ENCODE results near the gene FAXDC2. TPM values are rescaled to one million over a fixed set of nuclear protein-coding genes. Genes with fewer than 3 reads are reported as not detected.
A peak's percentile ranks its signal among the peaks of the same experiment; 100 is the strongest.

Gene FAXDC2
- total RNA-seq, 1 donor from 2014 or later = 72.7 TPM

- Histone ChIP-seq H3K27ac (no peak overlapping the region), H3K27me3 (ENCODE audit: low read depth) (no peaks in the 10 kb centered on the region), H3K4me3 (no peak overlapping the region), H3K9me3 (no peaks in the 10 kb centered on the region), H3K36me3 (peaks cover 100% of the 10 kb centered on the region), H3K4me1 (no peaks in the 10 kb centered on the region)
- DNase-seq = no peak
- ATAC-seq = no peak
- TF ChIP-seq CTCF (IDR thresholded peaks at IDR 0.05) = no peak
- intact Hi-C loops (cut with DNase I) = no loop called here
Measured at GRCh38 chr5:154802050-154802449, 48.4 kb downstream of the FAXDC2 start.

- Histone ChIP-seq H3K27ac (no peak overlapping the region), H3K9me3 (no peaks in the 10 kb centered on the region), H3K4me3 (no peak overlapping the region), H3K27me3 (ENCODE audit: low read depth) (no peaks in the 10 kb centered on the region), H3K36me3 (peaks cover 99% of the 10 kb centered on the region), H3K4me1 (no peaks in the 10 kb centered on the region)
- DNase-seq = no peak
- TF ChIP-seq CTCF (IDR thresholded peaks at IDR 0.05) = no peak
- no peak for ATAC-seq
- intact Hi-C loops (cut with DNase I) = no loop called here
Measured at GRCh38 chr5:154801083-154801482, 49.3 kb downstream of the FAXDC2 start.

GRCh38 chr5:154800582-154800981 lies 49.8 kb downstream of the FAXDC2 start:
- no peak overlapping the region for H3K27ac ChIP-seq
- intact Hi-C loops (cut with DNase I) = no loop called here
- H3K27me3 ChIP-seq (ENCODE audit: low read depth) = no peaks in the 10 kb centered on the region
- H3K4me1 ChIP-seq = no peaks in the 10 kb centered on the region
- no peak for ATAC-seq
- peaks cover 95% of the 10 kb centered on the region for H3K36me3 ChIP-seq
- no peak for TF ChIP-seq CTCF (IDR thresholded peaks at IDR 0.05)
- no peaks in the 10 kb centered on the region for H3K9me3 ChIP-seq
- DNase-seq = no peak
- H3K4me3 ChIP-seq = no peak overlapping the region

- no peak for ATAC-seq
- H3K9me3 ChIP-seq = no peaks in the 10 kb centered on the region
- no peak for TF ChIP-seq CTCF (IDR thresholded peaks at IDR 0.05)
- H3K36me3 ChIP-seq = peaks cover 93% of the 10 kb centered on the region
- no peaks in the 10 kb centered on the region for H3K4me1 ChIP-seq
- no peaks in the 10 kb centered on the region for H3K27me3 ChIP-seq (ENCODE audit: low read depth)
- no peak overlapping the region for H3K27ac ChIP-seq
- intact Hi-C loops (cut with DNase I) = no loop called here
- H3K4me3 ChIP-seq = no peak overlapping the region
- no peak for DNase-seq
Measured at GRCh38 chr5:154797762-154798161, 52.6 kb downstream of the FAXDC2 start.

GRCh38 chr5:154795235-154795596 lies 55.2 kb downstream of the FAXDC2 start:
- H3K27me3 ChIP-seq (ENCODE audit: low read depth) = no peaks in the 10 kb centered on the region
- H3K27ac ChIP-seq = peak overlapping the region; percentile 12
- intact Hi-C loops (cut with DNase I) = no loop called here
- H3K9me3 ChIP-seq = no peaks in the 10 kb centered on the region
- H3K4me3 ChIP-seq = no peak overlapping the region
- DNase-seq (no peak), ATAC-seq (no peak)
- no peak for TF ChIP-seq CTCF (IDR thresholded peaks at IDR 0.05)
- no peaks in the 10 kb centered on the region for H3K4me1 ChIP-seq
- H3K36me3 ChIP-seq = peaks cover 93% of the 10 kb centered on the region

Measured in lower lobe of right lung (tissue), 2 donors.